HG03095 (cell line): ENCODE data around the gene MRPL2.
"Not testable (repeated sequence)": the region's sequence is repeated elsewhere in the genome, so short reads cannot be mapped to it uniquely, and the experiment has no call there.

Experiments used
- ATAC-seq: cut with Tn5 transposase; IDR thresholded peaks from one replicate; pipeline ENCODE4 v1.9.1; 2021; ENCODE audit warnings: moderate library complexity; ENCODE audit not compliant: unreplicated experiment

The MRPL2 gene

DNA sequence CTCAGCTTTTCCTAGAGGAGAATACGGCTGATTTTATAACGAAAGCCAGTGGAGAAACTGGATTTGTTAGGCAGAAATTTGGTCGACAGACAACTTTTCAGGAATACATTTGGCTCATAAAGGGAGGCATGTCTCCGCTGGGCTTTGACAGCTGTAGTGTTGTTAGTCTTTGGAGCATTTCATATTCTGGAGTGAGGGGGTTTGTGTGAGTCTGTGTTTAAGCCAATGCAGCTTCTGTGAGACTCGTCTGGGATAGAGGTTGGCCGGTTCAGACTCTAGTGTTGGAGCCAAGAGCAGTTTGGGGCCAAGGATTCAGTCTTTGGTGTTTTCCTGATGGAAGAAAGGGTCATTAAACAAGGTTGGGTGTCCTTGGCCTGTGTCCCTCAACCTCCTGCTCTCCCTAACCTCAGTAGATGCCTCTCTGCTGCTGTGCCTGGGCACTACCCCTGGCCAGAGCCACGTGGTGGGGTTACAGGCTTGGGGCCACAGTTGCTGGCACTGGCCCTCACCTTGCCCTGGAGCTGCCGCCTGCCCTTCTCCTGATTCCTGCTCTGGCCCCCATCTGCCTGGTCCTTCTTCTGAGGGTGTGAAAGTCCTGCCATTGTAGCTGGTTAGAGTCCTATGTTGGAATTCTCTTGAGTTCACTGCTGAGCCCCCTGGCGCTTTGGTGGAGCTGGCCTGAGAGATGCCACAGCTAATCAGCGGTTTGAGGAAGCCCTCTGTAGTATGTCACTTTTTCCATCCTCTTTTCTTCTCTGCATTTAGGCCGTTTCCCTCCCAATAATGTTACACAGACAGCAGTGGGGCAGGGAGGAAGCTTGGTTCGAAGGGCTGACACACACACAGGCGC lies 23.8 kb upstream of the MRPL2 start:
- no peak for ATAC-seq

DNA sequence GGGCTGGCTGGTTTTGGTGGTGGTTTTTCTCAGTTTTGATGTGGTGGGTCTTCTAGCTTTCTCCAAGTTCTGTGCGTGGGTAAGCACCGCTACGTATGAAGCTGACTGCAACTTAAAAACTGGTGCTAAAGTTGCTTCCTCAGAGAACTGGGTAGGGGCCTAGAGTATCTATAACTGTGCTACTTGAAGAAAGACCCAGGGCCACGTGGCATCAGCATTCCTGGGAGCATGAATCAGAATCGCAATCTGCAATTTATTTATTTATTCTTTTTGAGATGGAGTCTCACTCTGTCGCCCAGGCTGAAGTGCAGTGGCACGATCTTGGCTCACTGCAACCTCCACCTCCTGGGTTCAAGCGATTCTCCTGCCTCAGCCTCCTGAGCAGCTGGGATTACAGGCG lies 22.7 kb upstream of the MRPL2 start:
- ATAC-seq: not testable (repeated sequence)

DNA sequence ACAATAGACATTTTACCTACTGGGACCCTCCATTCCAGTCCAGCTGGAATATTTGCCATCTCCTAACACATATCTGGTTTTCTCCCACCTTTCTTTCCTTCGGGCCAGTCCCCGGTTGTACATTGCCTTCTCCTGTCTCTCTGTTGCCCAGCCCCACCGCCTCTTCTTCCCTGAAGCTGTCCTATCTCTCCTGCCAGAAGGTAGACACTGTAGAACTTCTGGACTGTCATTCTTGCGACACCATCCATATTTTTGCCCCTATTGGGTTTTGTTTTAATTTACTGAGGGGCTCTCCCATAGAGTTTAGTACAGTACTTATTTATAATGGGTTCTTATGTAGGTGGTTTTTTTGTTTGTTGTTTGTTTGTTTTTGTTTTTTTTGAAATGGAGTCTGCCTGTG lies 21.8 kb upstream of the MRPL2 start:
- ATAC-seq: no peak

DNA sequence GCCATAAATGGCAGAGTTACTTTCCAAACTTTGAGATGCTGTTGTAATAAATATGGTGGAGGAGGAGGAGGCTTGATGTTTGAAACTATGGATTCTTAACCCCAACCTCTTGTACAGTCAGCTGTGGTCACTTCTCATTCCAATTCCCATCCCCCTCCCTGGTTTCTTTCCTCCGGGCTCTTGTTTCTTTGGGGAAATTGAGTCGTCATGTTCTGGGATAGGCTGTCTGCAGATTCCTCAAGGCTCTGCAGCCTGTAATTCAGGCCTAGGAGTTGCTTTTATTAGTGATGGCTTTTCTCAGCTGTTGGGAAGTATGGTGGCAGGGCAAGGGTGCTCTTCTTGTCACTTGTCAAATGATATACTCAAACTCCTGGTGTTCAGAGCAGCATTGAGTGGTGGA lies 19.5 kb upstream of the MRPL2 start:
- ATAC-seq: no peak

DNA sequence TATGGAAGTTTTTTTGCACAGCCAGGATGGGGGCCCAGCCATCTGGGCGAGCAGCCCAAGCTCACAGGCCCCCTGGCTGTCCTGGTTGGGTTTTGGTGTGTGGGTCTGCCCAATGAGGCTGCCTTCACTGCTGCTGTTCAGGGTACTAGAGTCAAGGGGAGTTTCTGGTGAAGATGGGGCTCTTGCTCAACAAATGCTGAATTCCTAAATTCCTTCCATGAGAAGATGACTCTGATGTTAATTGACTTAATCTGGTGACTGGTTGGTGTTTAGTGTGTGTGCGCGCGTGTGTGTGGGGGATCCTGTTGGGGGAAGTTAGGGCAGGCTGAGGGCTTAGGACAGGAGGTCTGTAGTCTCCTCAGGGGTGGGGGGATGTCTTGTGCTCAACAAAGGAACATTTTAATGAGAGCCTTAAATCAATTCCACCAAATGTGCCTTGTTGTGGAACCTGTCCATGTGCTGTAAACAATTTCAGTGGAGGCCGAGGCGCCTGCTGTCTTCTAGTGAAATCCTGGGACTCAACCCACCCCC lies 18.8 kb upstream of the MRPL2 start:
- no peak for ATAC-seq

DNA sequence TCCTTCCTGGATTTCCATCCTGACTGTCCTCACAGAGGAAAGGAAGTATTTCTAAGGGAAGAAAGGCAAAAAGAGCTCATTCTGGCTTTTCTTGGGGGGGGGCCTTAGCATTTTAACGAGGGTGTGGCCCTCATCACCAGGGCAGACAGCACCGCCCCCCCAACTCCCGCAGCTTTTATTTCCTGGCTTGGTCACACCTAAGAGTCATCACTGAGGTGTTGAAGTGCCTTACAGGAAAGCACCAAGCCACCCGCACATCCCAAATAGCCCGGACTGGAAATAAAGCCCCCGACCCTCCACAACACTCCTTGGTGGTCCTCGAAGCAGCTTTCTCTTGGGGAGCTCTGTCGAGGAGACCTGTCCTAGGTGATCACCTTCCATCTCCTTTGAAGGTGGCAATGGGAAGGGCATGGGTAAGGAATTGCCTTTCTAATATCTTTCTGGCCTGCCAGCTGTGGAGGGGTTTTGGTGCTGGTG lies 18.1 kb upstream of the MRPL2 start:
- no peak for ATAC-seq

DNA sequence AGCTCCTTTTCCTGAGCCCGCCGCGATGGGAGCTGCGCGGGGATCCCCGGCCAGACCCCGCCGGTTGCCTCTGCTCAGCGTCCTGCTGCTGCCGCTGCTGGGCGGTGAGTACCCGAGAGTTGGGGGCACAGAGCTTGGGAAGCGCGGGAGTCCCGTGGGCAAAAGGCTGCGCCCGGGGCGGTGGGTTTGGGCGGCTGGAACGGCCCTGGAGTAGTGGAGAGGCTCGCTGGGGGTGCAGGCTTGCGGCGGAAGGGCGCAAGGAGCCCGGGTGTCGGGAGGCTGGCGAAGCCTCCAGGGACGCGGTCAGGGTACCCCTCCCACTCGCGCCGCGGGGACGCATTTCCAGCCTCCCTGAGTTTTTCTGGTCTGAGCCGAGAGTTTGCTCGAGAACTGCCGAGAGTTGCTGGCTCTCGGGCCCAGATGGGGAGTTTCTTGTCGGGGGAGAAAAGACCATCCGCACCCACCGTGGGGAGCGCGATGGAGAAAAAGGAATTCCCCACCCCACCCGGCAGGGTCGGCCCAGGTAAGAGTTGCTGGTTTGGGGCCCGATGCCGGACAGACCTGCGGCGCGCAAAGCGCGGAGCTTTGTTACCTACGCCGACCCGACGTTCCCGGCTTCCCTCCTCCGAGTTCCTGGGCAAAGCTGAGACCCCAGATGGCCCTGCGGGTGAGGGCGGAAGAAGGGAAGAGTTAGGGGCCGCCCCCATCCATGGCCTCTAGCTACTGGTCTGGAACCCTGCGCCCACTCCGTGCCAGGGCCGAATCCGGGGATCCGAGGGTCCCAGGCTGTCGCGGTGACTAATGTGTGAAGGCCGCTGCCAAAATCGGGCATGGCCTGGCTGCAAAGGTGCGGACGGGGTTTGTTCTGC lies 17.5 kb upstream of the MRPL2 start:
- no peak for ATAC-seq

DNA sequence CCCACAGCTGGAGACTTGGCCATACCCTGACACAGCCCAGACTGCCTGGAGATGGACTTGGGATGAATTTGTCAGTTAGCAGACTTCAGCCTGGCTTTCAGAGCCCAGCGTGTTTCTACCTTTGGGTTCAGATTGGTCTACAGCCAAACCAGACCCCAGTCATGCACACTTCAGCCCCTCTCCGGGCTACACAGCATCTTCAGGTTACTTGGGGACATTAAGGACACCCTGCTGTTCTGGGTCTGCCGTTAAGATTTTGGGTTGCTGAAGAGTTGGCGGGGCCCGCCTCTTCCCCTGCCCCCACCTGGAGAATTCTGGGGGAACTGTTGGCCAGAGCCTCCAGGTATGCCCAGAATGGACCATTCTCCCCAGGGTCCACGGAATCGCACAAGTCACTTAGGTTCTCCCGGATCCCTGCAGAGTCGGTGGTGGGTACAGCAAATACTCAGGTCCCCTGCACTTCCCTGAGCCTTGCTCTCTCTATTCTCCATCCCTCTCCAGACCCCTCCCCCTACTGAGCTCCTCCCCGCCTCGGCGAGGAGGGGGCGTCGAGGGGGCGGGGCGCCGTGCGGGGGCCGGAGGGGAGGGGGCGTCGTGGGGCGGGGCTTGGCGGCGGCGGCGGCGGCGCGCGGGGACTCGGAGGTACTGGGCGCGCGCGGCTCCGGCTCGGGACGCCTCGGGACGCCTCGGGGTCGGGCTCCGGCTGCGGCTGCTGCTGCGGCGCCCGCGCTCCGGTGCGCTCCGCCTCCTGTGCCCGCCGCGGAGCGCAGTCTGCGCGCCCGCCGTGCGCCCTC lies 16.6 kb upstream of the MRPL2 start, which contains the start of gene PTK7:
Gene PTK7 (plus strand): TSS at position 645 of the 794 bp plus-strand sequence. CDS start 175 bp downstream, outside the sequence.
- ATAC-seq: no peak

DNA sequence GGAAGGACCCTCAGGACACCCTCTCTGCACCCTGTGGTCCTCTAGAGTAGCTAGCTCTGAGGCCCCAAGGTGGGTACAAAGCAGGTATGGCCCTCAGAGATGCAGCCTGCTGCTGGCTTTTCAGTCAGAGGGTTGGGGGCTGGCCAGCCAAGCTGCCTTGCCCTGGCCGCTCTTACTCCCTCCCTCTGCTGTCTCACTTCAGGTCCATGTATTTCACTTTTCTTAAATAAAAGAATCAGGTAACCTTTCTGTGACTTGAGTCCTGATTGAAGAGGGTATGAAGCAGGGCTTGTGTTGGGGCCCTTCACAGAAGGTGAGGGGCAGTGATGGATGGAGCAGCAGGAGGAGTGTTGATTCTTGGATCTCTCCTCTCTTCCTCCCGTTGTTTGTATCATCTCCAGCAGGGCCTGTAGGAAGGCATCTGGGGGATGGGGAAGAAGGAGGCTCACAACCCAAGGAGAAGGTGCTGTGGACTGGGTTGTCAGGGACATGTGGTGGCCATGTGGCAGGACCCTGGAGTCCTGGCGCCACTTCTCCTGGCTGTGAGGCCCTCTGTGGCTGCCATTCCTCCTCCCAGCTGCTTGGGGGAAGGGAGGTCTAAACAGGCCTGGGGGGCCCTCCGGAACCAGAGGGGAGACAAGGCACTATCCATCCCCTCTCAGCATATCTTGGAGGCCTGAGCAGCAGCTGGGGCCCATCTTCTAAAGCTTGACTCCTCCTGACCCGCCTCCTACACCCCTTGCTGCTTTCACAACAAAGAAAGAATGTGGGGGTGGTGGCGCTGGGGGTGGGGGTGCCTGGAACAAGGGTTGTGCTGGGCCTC lies 15.8 kb upstream of the MRPL2 start:
- no peak for ATAC-seq

DNA sequence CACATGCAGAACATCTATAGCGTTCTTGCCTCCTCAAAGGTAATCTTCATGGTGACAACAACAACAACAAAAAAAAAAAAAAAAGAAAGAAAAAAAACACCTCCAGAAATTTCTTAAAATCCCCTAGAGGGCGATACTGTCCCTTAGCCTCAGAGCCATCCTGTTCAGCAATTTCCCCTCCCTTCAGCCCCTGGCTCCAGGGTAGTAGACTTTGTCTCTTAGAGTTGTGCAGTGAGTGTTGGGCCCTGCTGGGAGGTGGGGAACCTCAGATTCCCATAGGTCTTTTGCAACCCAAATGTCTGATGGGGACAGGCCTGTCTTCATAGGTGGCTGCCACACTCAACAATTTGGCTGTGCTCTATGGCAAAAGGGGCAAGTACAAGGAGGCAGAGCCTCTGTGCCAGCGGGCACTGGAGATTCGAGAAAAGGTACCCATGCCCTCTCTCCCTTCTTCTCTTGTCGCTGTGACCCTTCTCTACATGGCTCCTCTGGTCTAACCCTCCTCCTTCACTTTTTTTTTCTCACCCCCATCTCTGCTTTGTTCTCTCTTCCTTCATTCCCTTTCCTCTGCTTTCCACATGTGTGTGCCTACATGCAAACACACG lies 10.9 kb upstream of the MRPL2 start:
- no peak for ATAC-seq

DNA sequence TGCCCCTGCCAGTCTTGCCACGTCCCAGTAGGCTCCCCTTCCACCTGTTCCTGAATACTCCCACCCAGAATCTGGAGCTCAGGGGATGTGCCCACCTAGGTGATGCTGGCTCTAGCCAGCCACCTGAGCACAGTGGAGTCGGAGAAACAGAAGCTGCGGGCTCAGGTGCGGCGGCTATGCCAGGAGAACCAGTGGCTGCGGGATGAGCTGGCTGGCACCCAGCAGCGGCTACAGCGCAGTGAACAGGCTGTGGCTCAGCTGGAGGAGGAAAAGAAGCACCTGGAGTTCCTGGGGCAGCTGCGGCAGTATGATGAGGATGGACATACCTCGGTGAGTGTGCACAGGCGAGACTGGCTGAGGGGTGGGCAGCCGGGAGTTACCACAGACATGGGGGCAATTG lies 3.6 kb upstream of the MRPL2 start:
- no peak for ATAC-seq

DNA sequence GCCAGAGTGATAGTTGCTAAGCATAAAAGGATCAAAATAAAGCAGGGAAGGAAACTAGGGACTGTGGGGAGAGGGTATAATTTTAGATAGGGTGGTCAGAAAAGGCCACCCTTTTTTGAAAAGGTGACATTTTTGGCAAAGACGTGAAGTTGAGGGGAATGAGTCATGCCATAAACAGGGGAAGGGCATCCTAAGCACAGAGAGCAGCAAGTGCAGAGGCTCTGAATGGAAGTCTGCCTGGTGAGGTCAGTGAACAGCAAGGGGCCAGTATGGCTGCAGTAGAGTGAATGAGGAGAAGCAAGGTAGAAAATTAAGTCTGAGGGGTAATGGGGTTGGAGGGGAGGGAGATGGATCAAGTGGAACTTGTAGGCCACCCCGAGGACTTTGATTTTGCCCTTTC lies 2.6 kb upstream of the MRPL2 start:
- ATAC-seq: no peak

DNA sequence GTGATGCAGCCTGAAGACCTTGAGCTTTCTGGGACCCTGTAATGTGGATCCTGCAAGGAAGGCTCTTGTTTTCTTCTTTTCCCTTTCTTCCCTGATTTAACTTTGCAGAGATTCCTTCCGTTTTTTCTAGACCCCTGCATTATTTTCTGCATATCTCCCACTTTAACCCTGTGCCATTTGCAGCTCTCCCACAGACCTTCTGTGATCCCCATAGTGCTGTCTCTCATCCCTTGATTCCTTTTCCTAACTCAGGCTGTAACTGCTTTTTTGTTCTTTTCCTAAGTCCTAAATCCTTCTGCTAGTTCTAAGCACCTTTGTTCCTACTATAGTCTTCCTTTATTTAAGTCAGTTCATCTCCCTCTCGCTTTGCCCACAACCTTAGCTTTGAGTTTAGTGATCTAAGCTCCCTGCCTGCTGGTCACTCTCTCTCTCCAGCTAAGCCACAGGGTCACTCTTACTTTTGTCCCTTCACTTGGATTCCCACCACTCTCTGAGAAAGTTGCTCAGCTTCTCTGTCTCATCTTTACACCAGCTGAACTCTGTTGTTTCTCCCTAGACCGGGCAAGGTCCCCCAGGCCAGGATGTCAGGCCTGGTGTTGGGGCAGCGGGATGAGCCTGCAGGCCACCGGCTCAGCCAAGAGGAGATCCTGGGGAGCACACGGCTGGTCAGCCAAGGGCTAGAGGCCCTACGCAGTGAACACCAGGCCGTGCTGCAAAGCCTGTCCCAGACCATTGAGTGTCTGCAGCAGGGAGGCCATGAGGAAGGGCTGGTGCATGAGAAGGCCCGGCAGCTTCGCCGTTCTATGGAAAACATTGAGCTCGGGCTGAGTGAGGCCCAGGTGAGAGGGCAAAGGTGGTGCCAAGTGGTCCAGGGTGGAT lies 1.8 kb upstream of the MRPL2 start:
- ATAC-seq: no peak

DNA sequence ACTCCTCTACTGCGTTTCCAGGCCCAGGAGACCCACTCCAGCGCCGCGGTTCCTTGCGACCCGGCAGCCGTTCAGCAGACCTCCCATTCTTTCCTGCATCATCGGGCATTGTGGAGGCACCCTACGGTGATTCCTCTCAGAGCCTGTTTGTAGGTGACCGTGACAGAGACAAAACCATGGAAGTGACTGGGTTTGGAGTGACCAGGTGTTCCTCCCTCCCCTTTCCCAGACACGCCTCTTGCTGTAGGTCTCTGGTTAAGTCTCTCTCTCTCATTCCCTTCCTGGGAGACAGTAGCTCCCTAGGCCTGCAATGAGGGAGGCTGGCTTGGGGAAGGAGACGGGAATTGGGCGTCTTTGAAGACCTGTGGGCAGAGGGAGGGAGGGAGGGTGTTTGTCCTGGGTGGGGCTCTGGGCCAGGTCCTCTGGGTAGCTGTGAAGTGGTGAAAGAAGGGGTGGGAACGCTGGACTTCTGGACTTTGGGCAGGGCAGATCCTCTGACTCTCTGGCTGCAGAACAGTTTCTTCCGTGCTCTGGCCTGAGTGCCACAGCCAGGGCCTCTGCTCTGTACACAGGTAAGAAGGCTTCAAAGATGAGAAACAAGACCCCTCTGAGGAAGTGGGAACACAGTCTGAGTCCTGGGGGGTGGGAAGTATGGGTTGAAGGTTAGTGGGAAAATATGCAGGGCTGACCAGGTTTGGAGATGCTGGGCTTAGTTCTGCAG lies 960 bp upstream of the MRPL2 start:
- ATAC-seq: no peak

DNA sequence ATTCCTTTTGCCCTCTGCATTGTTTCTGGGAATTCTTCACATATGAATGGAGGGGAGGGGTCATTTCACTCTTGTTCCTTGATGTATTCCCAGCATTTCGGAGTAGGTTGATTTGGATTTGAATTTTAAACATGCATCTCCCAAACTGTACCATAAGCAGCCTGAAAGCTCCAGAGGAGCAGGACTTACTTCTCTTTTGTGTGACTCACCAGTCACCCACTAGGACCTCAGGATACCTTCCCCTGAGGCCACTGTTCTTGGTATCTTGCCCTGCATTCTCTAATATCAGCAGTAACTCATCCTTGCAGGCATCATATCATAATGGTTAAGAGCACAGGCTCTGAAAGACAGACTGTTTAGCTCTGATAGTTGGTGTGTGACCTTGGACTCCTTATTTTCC lies 703 bp downstream of the MRPL2 start:
- ATAC-seq: no peak

DNA sequence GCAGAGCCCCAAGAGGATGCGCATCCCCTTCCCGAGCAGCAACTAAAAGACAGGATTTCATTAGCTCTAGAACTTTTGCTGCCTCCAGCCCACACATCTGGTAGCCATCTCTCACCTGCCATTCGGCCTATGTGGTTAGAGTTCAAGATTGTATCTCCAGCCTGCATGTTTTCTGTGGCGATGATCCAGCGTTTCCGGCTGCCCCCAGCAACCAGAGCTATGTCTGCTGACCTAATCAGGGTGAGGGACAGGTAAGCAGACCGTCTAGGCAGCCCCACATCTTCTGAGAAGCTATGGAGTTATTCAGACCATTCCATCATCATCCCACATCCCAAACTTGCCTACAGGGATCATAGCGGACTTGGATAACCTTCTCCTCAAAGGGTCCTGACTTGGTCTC lies 3.3 kb downstream of the MRPL2 start:
- ATAC-seq: no peak

DNA sequence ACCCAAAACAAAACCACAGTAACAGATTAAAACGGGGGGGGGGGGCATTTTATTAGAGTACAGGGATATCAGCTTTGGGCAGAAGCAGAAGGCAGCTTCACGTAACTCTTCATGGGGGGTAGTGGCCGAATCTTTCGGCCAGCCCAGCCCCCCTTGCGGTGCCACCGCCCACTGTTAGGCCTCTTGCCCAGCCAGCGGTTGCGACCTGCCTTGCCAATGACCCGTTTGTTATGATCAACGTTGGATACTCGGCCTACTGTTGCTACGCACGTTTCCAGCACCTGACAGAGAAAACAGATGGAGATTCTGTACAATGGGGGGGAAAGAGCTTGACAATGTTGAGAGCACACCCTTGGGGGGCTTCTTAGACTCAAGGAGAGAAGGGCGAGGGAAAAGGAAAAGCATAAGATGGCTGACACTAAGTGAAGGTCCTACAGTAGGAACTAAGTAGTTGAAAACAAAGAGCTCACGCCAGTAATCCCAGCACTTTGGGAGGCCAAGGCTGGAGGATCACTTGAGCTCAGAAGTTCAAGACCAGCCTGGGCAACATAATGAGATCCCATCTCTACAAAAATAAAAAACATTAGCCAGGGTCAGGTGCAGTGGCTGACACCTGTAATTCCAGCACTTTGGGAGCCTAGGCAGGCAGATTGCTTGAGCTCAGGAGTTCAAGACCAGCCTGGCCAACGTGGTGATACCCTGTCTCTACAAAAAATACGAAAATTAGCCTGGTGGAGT lies 4.9 kb downstream of the MRPL2 start:
- ATAC-seq: no peak
